Mucosa of stomach (tissue), 1 donor: ENCODE results near the gene ADORA2B.

Experiments used
- H3K27me3 ChIP-seq: one replicate; pipeline ENCODE4 v1.7.0; 2013; ENCODE audit warnings: mild to moderate bottlenecking, low read length; ENCODE audit not compliant: control insufficient read depth, insufficient read depth
- H3K36me3 ChIP-seq: one replicate; pipeline ENCODE4 v1.7.0; 2013; ENCODE audit warnings: low read length; ENCODE audit not compliant: control insufficient read depth, insufficient read depth
- H3K4me1 ChIP-seq: one replicate; pipeline ENCODE4 v1.7.0; 2013; ENCODE audit warnings: mild to moderate bottlenecking, low read length; ENCODE audit not compliant: control insufficient read depth, insufficient read depth
- H3K4me3 ChIP-seq: one replicate; pipeline ENCODE4 v1.7.0; 2013; ENCODE audit warnings: low read length
- H3K9ac ChIP-seq: one replicate; pipeline ENCODE4 v1.7.0; 2013; ENCODE audit warnings: mild to moderate bottlenecking, low read length, moderate library complexity
- H3K9me3 ChIP-seq: one replicate; pipeline ENCODE4 v1.7.0; 2013; ENCODE audit warnings: mild to moderate bottlenecking, low read length, moderate library complexity; ENCODE audit not compliant: control insufficient read depth
- donor health status: Pancreatic carcinoma.

ADORA2B gene

GRCh38 chr17:16003841-16004240, 58.9 kb downstream of the ADORA2B start:
- H3K4me3 ChIP-seq = no peak overlapping the region
- H3K36me3 ChIP-seq = no peaks in the 10 kb centered on the region

GRCh38 chr17:16005636-16006035, 60.7 kb downstream of the ADORA2B start:
- H3K9me3 ChIP-seq = no peaks in the 10 kb centered on the region
- H3K4me1 ChIP-seq = peaks cover 6% of the 10 kb centered on the region
- no peaks in the 10 kb centered on the region for H3K36me3 ChIP-seq

More at GRCh38 chr17:16003841-16004240, 58.9 kb downstream of the ADORA2B start:
- no peak overlapping the region for H3K9ac ChIP-seq
- peaks cover 8% of the 10 kb centered on the region for H3K4me1 ChIP-seq
- H3K27me3 ChIP-seq = no peaks in the 10 kb centered on the region
- no peaks in the 10 kb centered on the region for H3K9me3 ChIP-seq

GRCh38 chr17:16007439-16007838, 62.5 kb downstream of the ADORA2B start:
- Histone ChIP-seq H3K36me3 (no peaks in the 10 kb centered on the region), H3K9me3 (no peaks in the 10 kb centered on the region), H3K27me3 (no peaks in the 10 kb centered on the region), H3K9ac (no peak overlapping the region), H3K4me3 (no peak overlapping the region), H3K4me1 (no peaks in the 10 kb centered on the region)

More at GRCh38 chr17:16005636-16006035, 60.7 kb downstream of the ADORA2B start:
- no peak overlapping the region for H3K4me3 ChIP-seq
- no peaks in the 10 kb centered on the region for H3K27me3 ChIP-seq
- H3K9ac ChIP-seq = no peak overlapping the region

GRCh38 chr17:16013943-16014407, 69.0 kb downstream of the ADORA2B start:
- Histone ChIP-seq H3K27me3 (no peaks in the 10 kb centered on the region), H3K9me3 (no peaks in the 10 kb centered on the region), H3K36me3 (peaks cover 6% of the 10 kb centered on the region), H3K4me1 (no peaks in the 10 kb centered on the region), H3K4me3 (no peak overlapping the region), H3K9ac (no peak overlapping the region)

- H3K36me3 ChIP-seq = peaks cover 6% of the 10 kb centered on the region
- no peak overlapping the region for H3K4me3 ChIP-seq
- no peaks in the 10 kb centered on the region for H3K4me1 ChIP-seq
These were observed 74.4 kb downstream of the ADORA2B start for GRCh38 chr17:16019347-16019746.

GRCh38 chr17:16023881-16024280, 79.0 kb downstream of the ADORA2B start:
- Histone ChIP-seq H3K4me3 (no peak overlapping the region), H3K4me1 (peaks cover 5% of the 10 kb centered on the region), H3K9me3 (no peaks in the 10 kb centered on the region), H3K36me3 (peaks cover 14% of the 10 kb centered on the region), H3K9ac (no peak overlapping the region), H3K27me3 (no peaks in the 10 kb centered on the region)

More at GRCh38 chr17:16019347-16019746, 74.4 kb downstream of the ADORA2B start:
- no peak overlapping the region for H3K9ac ChIP-seq
- no peaks in the 10 kb centered on the region for H3K9me3 ChIP-seq
- H3K27me3 ChIP-seq = no peaks in the 10 kb centered on the region

GRCh38 chr17:16025202-16025601, 80.3 kb downstream of the ADORA2B start:
- H3K9ac ChIP-seq = no peak overlapping the region
- no peaks in the 10 kb centered on the region for H3K27me3 ChIP-seq
- peaks cover 5% of the 10 kb centered on the region for H3K4me1 ChIP-seq
- no peaks in the 10 kb centered on the region for H3K9me3 ChIP-seq
- no peak overlapping the region for H3K4me3 ChIP-seq
- peaks cover 14% of the 10 kb centered on the region for H3K36me3 ChIP-seq
